Right renal cortex interstitium (tissue), 3 donors: ENCODE results near the gene ZNF358. TPM values are rescaled to one million over a fixed set of nuclear protein-coding genes. Genes with fewer than 3 reads are reported as not detected.

Experiments
- DNase-seq, 3 donors: peaks; one replicate each; pipeline ENCODE4 v3.0.0-alpha.2; 2013; ENCODE audit warnings: low read depth in 3 of 3, low spot score in 2 of 3
- polyA plus RNA-seq, 3 donors: library from polyadenylated mRNA; unstranded; fragments of 120-200 nt; gene quantifications; one replicate each; pipeline ENCODE4 v1.2.1, GENCODE V29; 2013; ENCODE audit not compliant: insufficient read length in 3 of 3

The ZNF358 gene
- polyA plus RNA-seq, 3 donors, result 28.7 to 39.8 (median 32.4) TPM

DNA sequence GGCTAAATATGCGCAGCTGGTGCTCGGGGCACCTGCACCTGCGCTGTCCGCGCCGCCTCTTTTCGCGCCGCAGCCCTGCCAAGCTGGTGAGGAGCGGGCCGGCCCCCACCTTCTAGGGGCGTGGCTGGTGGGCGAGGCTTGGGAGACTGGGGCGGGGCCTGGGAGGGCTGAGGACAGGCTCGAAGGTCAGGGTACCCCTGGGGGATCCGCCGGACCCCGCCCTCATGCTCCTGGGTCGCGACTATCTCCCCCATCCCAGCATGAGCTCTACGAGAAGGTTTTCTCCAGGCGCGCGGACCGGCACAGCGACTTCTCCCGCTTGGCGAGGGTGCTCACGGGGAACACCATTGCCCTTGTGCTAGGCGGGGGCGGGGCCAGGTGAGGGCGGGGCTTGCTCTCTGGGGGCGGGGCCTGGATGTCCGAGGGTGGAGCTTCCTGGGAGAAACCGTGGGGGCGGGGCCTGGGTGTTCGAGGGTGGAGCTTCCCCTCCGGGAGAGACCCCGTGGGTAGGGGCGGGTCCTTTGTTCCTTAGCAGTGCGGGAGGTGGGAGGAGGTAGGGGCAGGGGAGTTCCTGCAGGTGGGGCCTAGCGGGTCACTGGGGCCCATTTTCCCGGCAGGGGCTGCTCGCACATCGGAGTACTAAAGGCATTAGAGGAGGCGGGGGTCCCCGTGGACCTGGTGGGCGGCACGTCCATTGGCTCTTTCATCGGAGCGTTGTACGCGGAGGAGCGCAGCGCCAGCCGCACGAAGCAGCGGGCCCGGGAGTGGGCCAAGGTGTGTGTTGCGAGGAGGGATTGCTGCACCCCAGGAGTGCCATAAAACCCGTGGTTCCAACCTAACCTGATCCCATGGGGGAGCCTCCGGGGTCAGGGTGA, 39.3 kb downstream of the ZNF358 start:
- DNase-seq, result no peak

- DNase-seq, result no peak
Observed at GRCh38 chr19:7556696-7557315, 40.9 kb downstream of the ZNF358 start.

DNA sequence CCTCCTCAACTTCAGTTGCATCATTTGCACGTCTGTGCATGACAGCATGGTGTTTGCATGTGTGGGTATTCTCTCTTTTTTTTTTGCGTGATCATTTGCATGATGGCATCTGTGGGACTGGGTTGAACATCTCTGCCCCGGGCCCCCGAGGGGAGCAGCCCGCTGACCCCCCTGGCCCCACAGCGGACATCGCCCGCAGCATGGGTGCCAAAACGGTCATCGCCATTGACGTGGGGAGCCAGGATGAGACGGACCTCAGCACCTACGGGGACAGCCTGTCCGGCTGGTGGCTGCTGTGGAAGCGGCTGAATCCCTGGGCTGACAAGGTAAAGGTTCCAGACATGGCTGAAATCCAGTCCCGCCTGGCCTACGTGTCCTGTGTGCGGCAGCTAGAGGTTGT, 42.8 kb downstream of the ZNF358 start:
- DNase-seq, result no peak

- DNase-seq, result no peak
Observed at GRCh38 chr19:7559102-7559501, 43.2 kb downstream of the ZNF358 start.

DNA sequence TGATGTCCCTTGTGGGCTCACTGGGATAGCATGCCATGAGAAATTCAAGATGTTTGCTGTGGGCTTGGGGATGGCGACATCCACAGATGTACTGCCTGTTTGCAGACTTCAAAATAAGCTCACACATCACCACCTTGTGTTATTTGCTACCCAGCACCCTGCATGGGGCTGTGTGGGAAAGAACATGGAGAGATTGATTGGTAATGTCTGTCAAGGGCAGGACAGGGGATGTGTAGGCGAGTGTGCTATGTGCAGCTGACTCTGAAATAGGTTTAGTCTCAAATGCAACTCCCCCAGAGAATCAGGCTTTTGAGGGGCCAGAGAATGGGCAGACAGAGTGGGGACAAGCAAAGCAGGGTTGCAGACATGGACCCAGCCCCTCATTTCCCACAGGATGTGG, 44.4 kb downstream of the ZNF358 start:
- no peak for DNase-seq

- no peak for DNase-seq
Observed at GRCh38 chr19:7561325-7561724, 45.4 kb downstream of the ZNF358 start.

DNA sequence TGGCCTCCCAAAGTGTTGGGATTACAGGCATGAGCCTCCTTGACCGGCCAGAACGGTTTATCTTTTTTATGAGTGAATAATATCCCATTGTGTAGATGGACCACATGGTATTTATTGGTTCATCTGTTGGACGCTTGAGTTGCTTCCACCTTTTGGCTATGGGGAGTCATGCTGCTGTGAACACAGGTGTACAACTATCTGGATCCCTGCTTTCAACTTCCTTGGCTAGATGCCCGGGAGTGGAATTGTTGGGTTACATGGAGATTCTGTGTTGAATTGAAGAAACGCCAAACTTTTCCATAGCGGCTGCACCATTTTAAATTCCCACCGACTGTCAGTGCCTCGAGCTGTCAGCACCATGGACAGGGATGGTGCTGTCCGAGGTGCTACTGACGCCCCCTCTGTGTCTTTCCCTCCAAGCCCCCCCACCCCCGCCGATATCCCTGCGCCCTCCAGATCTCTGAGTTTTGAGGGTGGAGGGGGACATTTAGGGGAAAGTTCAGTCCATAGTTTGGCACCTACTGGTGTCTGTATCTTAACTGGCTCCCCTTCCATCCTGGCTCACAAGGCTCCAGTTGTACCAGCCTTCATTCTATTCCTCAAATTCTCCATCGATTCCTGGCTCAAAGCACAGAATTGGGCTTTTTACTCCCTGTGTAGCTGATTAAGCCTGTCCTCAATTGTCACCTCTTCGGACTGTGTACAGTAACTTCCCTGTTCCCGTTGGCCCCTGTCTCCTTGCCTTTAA, 46.9 kb downstream of the ZNF358 start:
- no peak for DNase-seq

DNA sequence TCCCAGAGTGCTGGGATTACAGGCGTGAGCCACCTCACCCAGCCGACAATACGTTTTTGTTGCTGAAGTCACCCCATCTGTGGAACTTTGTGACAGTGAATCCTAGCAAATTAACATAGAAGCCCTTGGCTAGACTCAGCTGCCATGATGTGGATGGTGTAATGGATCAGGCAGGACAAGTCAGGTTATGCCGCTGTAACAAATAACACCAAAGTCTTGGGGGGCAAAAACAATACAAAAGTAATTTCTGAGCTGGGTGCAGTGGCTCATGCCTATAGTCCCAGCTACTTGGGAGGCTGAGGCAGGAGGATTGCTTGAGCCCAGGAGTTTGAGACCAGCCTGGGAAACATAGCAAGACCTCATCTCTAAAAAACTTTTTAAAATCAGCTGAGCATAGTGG, 49.0 kb downstream of the ZNF358 start:
- no peak for DNase-seq

DNA sequence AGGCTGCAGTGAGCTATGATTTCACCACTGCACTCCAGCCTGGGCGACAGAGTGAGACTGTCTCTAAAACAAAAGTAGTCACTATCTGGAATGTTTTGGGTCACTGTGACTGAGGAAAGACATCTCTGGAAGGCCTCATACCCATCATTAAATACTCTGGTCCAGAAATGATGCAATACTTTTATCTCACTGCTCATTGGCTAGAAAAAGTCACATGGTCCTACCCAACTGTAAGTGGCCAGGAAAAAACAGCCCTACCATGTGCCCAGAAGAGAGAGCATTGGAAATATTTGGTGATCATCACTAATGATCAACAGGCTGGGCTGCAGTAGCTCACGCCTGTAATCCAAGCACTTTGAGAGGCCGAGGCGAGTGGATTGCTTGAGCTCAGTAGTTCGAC, 49.4 kb downstream of the ZNF358 start:
- DNase-seq, result no peak

Other genes with a start within 250 kb of the ZNF358 start
- 10 to 100 TPM; 24.8 to 29.2 (median 26.4) TPM for gene INSR, start 221.7 kb upstream of the ZNF358 start, polyA plus RNA-seq
- gene ARHGEF18, start 167.2 kb upstream of the ZNF358 start, polyA plus RNA-seq, result 10 to 100 TPM; 22.9 to 31.3 (median 26.3) TPM
- gene PEX11G, start 27.1 kb upstream of the ZNF358 start, polyA plus RNA-seq, result 1 to 10 TPM; 4.7 to 6.2 (median 5.4) TPM
- gene MCOLN1, start 6.5 kb downstream of the ZNF358 start, polyA plus RNA-seq, result 10 to 100 TPM; 13.5 to 15.0 (median 13.9) TPM
- 10 to 100 TPM; 29.4 to 39.1 (median 32.5) TPM for gene PNPLA6, start 19.6 kb downstream of the ZNF358 start, polyA plus RNA-seq
- gene CAMSAP3, start 79.8 kb downstream of the ZNF358 start, polyA plus RNA-seq, result 10 to 100 TPM; 12.3 to 15.4 (median 12.5) TPM
- gene XAB2, start 113.4 kb downstream of the ZNF358 start, polyA plus RNA-seq, result 10 to 100 TPM; 30.3 to 35.7 (median 30.9) TPM
- gene PET100, start 113.7 kb downstream of the ZNF358 start, polyA plus RNA-seq, result 100 to 1,000 TPM; 114 to 139 (median 125) TPM
- under 1 TPM; 0.58 to 0.83 (median 0.62) TPM for gene PCP2, start 117.6 kb downstream of the ZNF358 start, polyA plus RNA-seq
- 10 to 100 TPM; 60.0 to 69.0 (median 61.0) TPM for gene STXBP2, start 121.0 kb downstream of the ZNF358 start, polyA plus RNA-seq
- gene RETN, start 152.9 kb downstream of the ZNF358 start, polyA plus RNA-seq, result 1 to 10 TPM in 2 of 3 donors, under 1 TPM in 1; 0.64 to 1.5 (median 1.3) TPM
- under 1 TPM in 2 of 3 donors, not detected in 1; 0.10 to 0.44 TPM for gene MCEMP1, start 161.0 kb downstream of the ZNF358 start, polyA plus RNA-seq
- 10 to 100 TPM; 39.8 to 49.0 (median 46.4) TPM for gene TRAPPC5, start 164.7 kb downstream of the ZNF358 start, polyA plus RNA-seq
- gene FCER2, start 186.0 kb downstream of the ZNF358 start, polyA plus RNA-seq, result under 1 TPM in 1 of 3 donors, not detected in 2; 0.22 TPM
- not detected for gene CLEC4G, start 216.0 kb downstream of the ZNF358 start, polyA plus RNA-seq
- 1 to 10 TPM in 2 of 3 donors, under 1 TPM in 1; 0.94 to 1.4 (median 1.3) TPM for gene CD209, start 231.4 kb downstream of the ZNF358 start, polyA plus RNA-seq
- gene CLEC4M, start 247.1 kb downstream of the ZNF358 start, polyA plus RNA-seq, result 1 to 10 TPM; 2.0 to 4.2 (median 2.1) TPM